Measurements from ENCODE around the gene HBEGF. TPM values are rescaled to one million over a fixed set of nuclear protein-coding genes. Genes with fewer than 3 reads are reported as not detected.

Gene HBEGF
- total and polyA plus RNA-seq, 2 experiments from 2014 or later = 6.7 to 7.2 TPM

- peaks cover 13% of the 10 kb centered on the region for H3K4me1 ChIP-seq (ENCODE audit: insufficient read depth)
- H4K20me1 ChIP-seq (ENCODE audit: insufficient read depth, poor library complexity, severe bottlenecking) = no peaks in the 10 kb centered on the region
- WGBS (ENCODE audit: low lambda C conversion rate, missing lambda C conversion rate) = 73% methylated on average over 8 of the region's 8 CpGs
- TF ChIP-seq EZH2phosphoT487 (IDR thresholded peaks at IDR 0.05; ENCODE audit: low read depth, severe bottlenecking, unreplicated experiment) (no peak), EZH2 (IDR thresholded peaks at IDR 0.05; ENCODE audit: borderline replicate concordance) (no peak), CTCF (IDR thresholded peaks at IDR 0.05; ENCODE audit: poor library complexity) (no peak)
- H3K4me2 ChIP-seq = peak overlapping the region; percentile 8
- H3K79me2 ChIP-seq = no peaks in the 10 kb centered on the region
- no peaks in the 10 kb centered on the region for H3K9me2 ChIP-seq (replicated peaks; ENCODE audit: insufficient read depth)
- H3K36me3 ChIP-seq (replicated peaks; ENCODE audit: insufficient read depth, low read depth) = no peaks in the 10 kb centered on the region
- no peaks in the 10 kb centered on the region for H3K27me3 ChIP-seq
- no peak overlapping the region for H2AFZ ChIP-seq
- no peak for DNase-seq (ENCODE audit: low spot score)
- no peak overlapping the region for H3K27ac ChIP-seq
- H3K9me3 ChIP-seq (ENCODE audit: low read depth) = no peaks in the 10 kb centered on the region
- no peak overlapping the region for H3K4me3 ChIP-seq
Measured at GRCh38 chr5:140328036-140328764, 18.2 kb downstream of the HBEGF start.

GRCh38 chr5:140327589-140327988 lies 18.8 kb downstream of the HBEGF start:
- peaks cover 15% of the 10 kb centered on the region for H3K4me1 ChIP-seq (ENCODE audit: insufficient read depth)
- DNase-seq (ENCODE audit: low spot score) = no peak
- H4K20me1 ChIP-seq (ENCODE audit: insufficient read depth, poor library complexity, severe bottlenecking) = no peaks in the 10 kb centered on the region
- H3K36me3 ChIP-seq (replicated peaks; ENCODE audit: insufficient read depth, low read depth) = no peaks in the 10 kb centered on the region
- no peaks in the 10 kb centered on the region for H3K79me2 ChIP-seq
- H3K27ac ChIP-seq = no peak overlapping the region
- peak overlapping the region; percentile 8 for H3K4me2 ChIP-seq
- no peaks in the 10 kb centered on the region for H3K27me3 ChIP-seq
- H2AFZ ChIP-seq = peak overlapping the region; percentile 9
- TF ChIP-seq CTCF (IDR thresholded peaks at IDR 0.05; ENCODE audit: poor library complexity) = no peak
- no peak overlapping the region for H3K4me3 ChIP-seq
- no peaks in the 10 kb centered on the region for H3K9me2 ChIP-seq (replicated peaks; ENCODE audit: insufficient read depth)
- 31% methylated on average over 2 of the region's 2 CpGs for WGBS (ENCODE audit: low lambda C conversion rate, missing lambda C conversion rate)
- H3K9me3 ChIP-seq (ENCODE audit: low read depth) = no peaks in the 10 kb centered on the region

- peaks cover 15% of the 10 kb centered on the region for H3K4me1 ChIP-seq (ENCODE audit: insufficient read depth)
- no peaks in the 10 kb centered on the region for H3K36me3 ChIP-seq (replicated peaks; ENCODE audit: insufficient read depth, low read depth)
- H3K4me2 ChIP-seq = no peak overlapping the region
- H3K27ac ChIP-seq = no peak overlapping the region
- 90% methylated on average over 3 of the region's 3 CpGs for WGBS (ENCODE audit: low lambda C conversion rate, missing lambda C conversion rate)
- H4K20me1 ChIP-seq (ENCODE audit: insufficient read depth, poor library complexity, severe bottlenecking) = no peaks in the 10 kb centered on the region
- DNase-seq (ENCODE audit: low spot score) = no peak
- no peaks in the 10 kb centered on the region for H3K79me2 ChIP-seq
- TF ChIP-seq CTCF (IDR thresholded peaks at IDR 0.05; ENCODE audit: poor library complexity) = no peak
- TF ChIP-seq EZH2phosphoT487 (IDR thresholded peaks at IDR 0.05; ENCODE audit: low read depth, severe bottlenecking, unreplicated experiment) = no peak
- no peak for TF ChIP-seq EZH2 (IDR thresholded peaks at IDR 0.05; ENCODE audit: borderline replicate concordance)
- H3K27me3 ChIP-seq = no peaks in the 10 kb centered on the region
- H3K9me2 ChIP-seq (replicated peaks; ENCODE audit: insufficient read depth) = no peaks in the 10 kb centered on the region
- H3K9me3 ChIP-seq (ENCODE audit: low read depth) = no peaks in the 10 kb centered on the region
- no peak overlapping the region for H3K4me3 ChIP-seq
- no peak overlapping the region for H2AFZ ChIP-seq
Measured at GRCh38 chr5:140325486-140325885, 20.9 kb downstream of the HBEGF start.
